Thyroid gland (tissue), 4 donors: ENCODE measurements around the gene SLC24A4.

Source experiments
- POLR2A ChIP-seq, 2 donors: fragments of 450-650 bp; IDR thresholded peaks; one replicate each; pipeline ENCODE4 v1.6.1; 2017; ENCODE audit warnings: antibody characterized with exemption in 2 of 2, mild to moderate bottlenecking in 2 of 2, moderate library complexity in 1 of 2
- TF ChIP-seq, protein P1 (sequence below), 6 experiments: fragments of 200-600 bp in 3 of 6; fragments of 450-650 bp in 3 of 6; sonication (generic) in 3 of 6; IDR thresholded peaks; one replicate each; pipeline ENCODE4 v1.5.1; 2016 to 2019; ENCODE audit warnings: antibody characterized with exemption in 6 of 6, mild to moderate bottlenecking in 2 of 6, inconsistent platforms in 1 of 6, moderate library complexity in 1 of 6

- TF ChIP-seq, protein P1, sequence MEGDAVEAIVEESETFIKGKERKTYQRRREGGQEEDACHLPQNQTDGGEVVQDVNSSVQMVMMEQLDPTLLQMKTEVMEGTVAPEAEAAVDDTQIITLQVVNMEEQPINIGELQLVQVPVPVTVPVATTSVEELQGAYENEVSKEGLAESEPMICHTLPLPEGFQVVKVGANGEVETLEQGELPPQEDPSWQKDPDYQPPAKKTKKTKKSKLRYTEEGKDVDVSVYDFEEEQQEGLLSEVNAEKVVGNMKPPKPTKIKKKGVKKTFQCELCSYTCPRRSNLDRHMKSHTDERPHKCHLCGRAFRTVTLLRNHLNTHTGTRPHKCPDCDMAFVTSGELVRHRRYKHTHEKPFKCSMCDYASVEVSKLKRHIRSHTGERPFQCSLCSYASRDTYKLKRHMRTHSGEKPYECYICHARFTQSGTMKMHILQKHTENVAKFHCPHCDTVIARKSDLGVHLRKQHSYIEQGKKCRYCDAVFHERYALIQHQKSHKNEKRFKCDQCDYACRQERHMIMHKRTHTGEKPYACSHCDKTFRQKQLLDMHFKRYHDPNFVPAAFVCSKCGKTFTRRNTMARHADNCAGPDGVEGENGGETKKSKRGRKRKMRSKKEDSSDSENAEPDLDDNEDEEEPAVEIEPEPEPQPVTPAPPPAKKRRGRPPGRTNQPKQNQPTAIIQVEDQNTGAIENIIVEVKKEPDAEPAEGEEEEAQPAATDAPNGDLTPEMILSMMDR (IDR thresholded peaks at IDR 0.05), result no peak
- no peak for TF ChIP-seq POLR2A (IDR thresholded peaks at IDR 0.05)
Observed at GRCh38 chr14:92328664-92329255, 5.8 kb downstream of the SLC24A4 start.
